Mesodermal cell (in vitro differentiated cells): Measurements from ENCODE around the gene C19orf85.
"Not testable (repeated sequence)": the region's sequence is repeated elsewhere in the genome, so short reads cannot be mapped to it uniquely, and the experiment has no call there.

ENCODE experiments used
- H3K27ac ChIP-seq: 2 replicates; pipeline ENCODE4 v1.7.0; 2013; ENCODE audit warnings: mild to moderate bottlenecking, low read depth, low read length, moderate library complexity; ENCODE audit not compliant: severe bottlenecking
- H3K36me3 ChIP-seq: 2 replicates; pipeline ENCODE4 v1.7.1; 2013; ENCODE audit warnings: mild to moderate bottlenecking, low read length, moderate library complexity; ENCODE audit not compliant: control insufficient read depth, insufficient read depth
- H3K4me1 ChIP-seq: one replicate; pipeline ENCODE4 v1.7.1; 2013; ENCODE audit warnings: mild to moderate bottlenecking, low read length; ENCODE audit not compliant: insufficient read depth, control insufficient read depth, poor library complexity, severe bottlenecking
- H3K4me3 ChIP-seq: 2 replicates; pipeline ENCODE4 v1.7.0; 2013; ENCODE audit warnings: low read length, control low read depth, mild to moderate bottlenecking; ENCODE audit not compliant: insufficient read depth, poor library complexity, severe bottlenecking; ENCODE audit errors: extremely low read depth
- H3K9me3 ChIP-seq: 2 replicates; pipeline ENCODE4 v1.7.1; 2013; ENCODE audit warnings: mild to moderate bottlenecking, low read length, moderate library complexity; ENCODE audit not compliant: control insufficient read depth
- WGBS, 2 experiments: methylation state at CpG; one replicate each; pipeline ENCODE4 v1.1.5; 2013; ENCODE audit warnings: missing lambda C conversion rate in 2 of 2; ENCODE audit not compliant: insufficient coverage in 2 of 2; 5-methylcytosine and 5-hydroxymethylcytosine counted together

The C19orf85 gene

GRCh38 chr19:55434356-55434919, 30.1 kb downstream of the C19orf85 start:
- 79 to 81% methylated on average over 3 to 4 of the region's 4 CpGs for WGBS, 2 experiments
- no peaks in the 10 kb centered on the region for H3K36me3 ChIP-seq
- no peaks in the 10 kb centered on the region for H3K9me3 ChIP-seq
- no peak overlapping the region for H3K4me3 ChIP-seq
- no peak overlapping the region for H3K27ac ChIP-seq
- no peaks in the 10 kb centered on the region for H3K4me1 ChIP-seq

GRCh38 chr19:55433292-55433691, 31.3 kb downstream of the C19orf85 start:
- 91% methylated on average over 48 of the region's 48 CpGs for WGBS, 2 experiments
- no peaks in the 10 kb centered on the region for H3K4me1 ChIP-seq

GRCh38 chr19:55432241-55432959, 32.2 kb downstream of the C19orf85 start:
- no peak overlapping the region for H3K27ac ChIP-seq
- no peaks in the 10 kb centered on the region for H3K9me3 ChIP-seq
- no peak overlapping the region for H3K4me3 ChIP-seq
- no peaks in the 10 kb centered on the region for H3K4me1 ChIP-seq
- 82 to 86% methylated on average over 14 of the region's 14 CpGs for WGBS, 2 experiments
- no peaks in the 10 kb centered on the region for H3K36me3 ChIP-seq

More at GRCh38 chr19:55433292-55433691, 31.3 kb downstream of the C19orf85 start:
- no peaks in the 10 kb centered on the region for H3K36me3 ChIP-seq
- H3K4me3 ChIP-seq, result no peak overlapping the region
- H3K27ac ChIP-seq, result no peak overlapping the region
- no peaks in the 10 kb centered on the region for H3K9me3 ChIP-seq

GRCh38 chr19:55431183-55431582, 33.4 kb downstream of the C19orf85 start:
- no peak overlapping the region for H3K27ac ChIP-seq
- no peak overlapping the region for H3K4me3 ChIP-seq
- no peaks in the 10 kb centered on the region for H3K4me1 ChIP-seq
- H3K9me3 ChIP-seq, result no peaks in the 10 kb centered on the region
- H3K36me3 ChIP-seq, result no peaks in the 10 kb centered on the region
- 90 to 92% methylated on average over 1 of the region's 1 CpG for WGBS, 2 experiments

- 73 to 83% methylated on average over 2 of the region's 2 CpGs for WGBS, 2 experiments
- Histone ChIP-seq H3K36me3 (no peaks in the 10 kb centered on the region), H3K9me3 (no peaks in the 10 kb centered on the region), H3K4me1 (no peaks in the 10 kb centered on the region), H3K4me3 (no peak overlapping the region), H3K27ac (no peak overlapping the region)
These were observed 38.5 kb downstream of the C19orf85 start for GRCh38 chr19:55426042-55426441.

GRCh38 chr19:55424518-55424917, 40.0 kb downstream of the C19orf85 start:
- no peaks in the 10 kb centered on the region for H3K9me3 ChIP-seq
- H3K36me3 ChIP-seq, result no peaks in the 10 kb centered on the region
- 97 to 98% methylated on average over 3 of the region's 3 CpGs for WGBS, 2 experiments

GRCh38 chr19:55423225-55424005, 41.1 kb downstream of the C19orf85 start:
- 70 to 73% methylated on average over 10 to 12 of the region's 13 CpGs for WGBS, 2 experiments

More at GRCh38 chr19:55424518-55424917, 40.0 kb downstream of the C19orf85 start:
- no peak overlapping the region for H3K27ac ChIP-seq
- no peak overlapping the region for H3K4me3 ChIP-seq
- no peaks in the 10 kb centered on the region for H3K4me1 ChIP-seq

GRCh38 chr19:55421281-55421680, 43.3 kb downstream of the C19orf85 start:
- WGBS, 2 experiments, result 91 to 93% methylated on average over 3 to 4 of the region's 4 CpGs
- H3K4me3 ChIP-seq, H3K4me1 ChIP-seq, H3K36me3 ChIP-seq, H3K27ac ChIP-seq, H3K9me3 ChIP-seq: not testable (repeated sequence)

More at GRCh38 chr19:55423225-55424005, 41.1 kb downstream of the C19orf85 start:
- Histone ChIP-seq H3K4me3 (no peak overlapping the region), H3K36me3 (no peaks in the 10 kb centered on the region), H3K4me1 (no peaks in the 10 kb centered on the region), H3K9me3 (no peaks in the 10 kb centered on the region), H3K27ac (no peak overlapping the region)

- no peak overlapping the region for H3K27ac ChIP-seq
- 71% methylated on average over 4 of the region's 5 CpGs; no CpG with 5 or more reads in 1 of the 2 experiments for WGBS, 2 experiments
- H3K36me3 ChIP-seq, result no peaks in the 10 kb centered on the region
- no peaks in the 10 kb centered on the region for H3K9me3 ChIP-seq
- H3K4me3 ChIP-seq, result no peak overlapping the region
- no peaks in the 10 kb centered on the region for H3K4me1 ChIP-seq
These were observed 44.8 kb downstream of the C19orf85 start for GRCh38 chr19:55419624-55420236.

- Histone ChIP-seq H3K4me3 (no peak overlapping the region), H3K36me3 (no peaks in the 10 kb centered on the region), H3K9me3 (no peaks in the 10 kb centered on the region), H3K4me1 (no peaks in the 10 kb centered on the region), H3K27ac (no peak overlapping the region)
- WGBS, 2 experiments, result 51 to 73% methylated on average over 2 to 5 of the region's 5 CpGs
These were observed 45.4 kb downstream of the C19orf85 start for GRCh38 chr19:55419103-55419502.
